Measurements from ENCODE around the gene SS18.

Gene SS18

GRCh38 chr18:26014462-26014861 is 76.0 kb downstream of the SS18 start:
- ChIA-PET POLR2A (no interaction called here), CTCF (interaction anchor here (1.0 kb wide), 1 partner anchor 38 kb away, joined by 3 read pairs; no protein-coding TSS in a partner anchor)
- TF ChIP-seq, protein P1, sequence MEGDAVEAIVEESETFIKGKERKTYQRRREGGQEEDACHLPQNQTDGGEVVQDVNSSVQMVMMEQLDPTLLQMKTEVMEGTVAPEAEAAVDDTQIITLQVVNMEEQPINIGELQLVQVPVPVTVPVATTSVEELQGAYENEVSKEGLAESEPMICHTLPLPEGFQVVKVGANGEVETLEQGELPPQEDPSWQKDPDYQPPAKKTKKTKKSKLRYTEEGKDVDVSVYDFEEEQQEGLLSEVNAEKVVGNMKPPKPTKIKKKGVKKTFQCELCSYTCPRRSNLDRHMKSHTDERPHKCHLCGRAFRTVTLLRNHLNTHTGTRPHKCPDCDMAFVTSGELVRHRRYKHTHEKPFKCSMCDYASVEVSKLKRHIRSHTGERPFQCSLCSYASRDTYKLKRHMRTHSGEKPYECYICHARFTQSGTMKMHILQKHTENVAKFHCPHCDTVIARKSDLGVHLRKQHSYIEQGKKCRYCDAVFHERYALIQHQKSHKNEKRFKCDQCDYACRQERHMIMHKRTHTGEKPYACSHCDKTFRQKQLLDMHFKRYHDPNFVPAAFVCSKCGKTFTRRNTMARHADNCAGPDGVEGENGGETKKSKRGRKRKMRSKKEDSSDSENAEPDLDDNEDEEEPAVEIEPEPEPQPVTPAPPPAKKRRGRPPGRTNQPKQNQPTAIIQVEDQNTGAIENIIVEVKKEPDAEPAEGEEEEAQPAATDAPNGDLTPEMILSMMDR (IDR thresholded peaks at IDR 0.05; ENCODE audit: control extremely low read depth, extremely low read depth, low read depth, missing control alignments): no peak
- DNase-seq (ENCODE audit: extremely low spot score): no peak

GRCh38 chr18:26008619-26009018 is 81.8 kb downstream of the SS18 start:
- TF ChIP-seq, protein P1 (IDR thresholded peaks at IDR 0.05; ENCODE audit: control extremely low read depth, extremely low read depth, low read depth, missing control alignments): no peak
- no peak for DNase-seq (ENCODE audit: extremely low spot score)
- ChIA-PET POLR2A (no interaction called here), CTCF (interaction anchor here (0.9 kb wide), 2 partner anchors 10 to 13 kb away, joined by 3 to 6 read pairs; no protein-coding TSS in a partner anchor)

- no peak for DNase-seq (ENCODE audit: extremely low spot score)
- TF ChIP-seq, protein P1 (IDR thresholded peaks at IDR 0.05; ENCODE audit: control extremely low read depth, extremely low read depth, low read depth, missing control alignments): no peak
- CTCF ChIA-PET: no interaction called here
- POLR2A ChIA-PET: no interaction called here
Measured at GRCh38 chr18:26008096-26008495, 82.3 kb downstream of the SS18 start.

GRCh38 chr18:26005950-26006349 is 84.5 kb downstream of the SS18 start:
- POLR2A ChIA-PET: no interaction called here
- no peak for DNase-seq (ENCODE audit: extremely low spot score)
- CTCF ChIA-PET: interaction anchor here (0.7 to 1.1 kb wide), 3 partner anchors 11 to 19 kb away, joined by 3 to 4 read pairs (median 3); no protein-coding TSS in a partner anchor
- TF ChIP-seq, protein P1 (IDR thresholded peaks at IDR 0.05; ENCODE audit: control extremely low read depth, extremely low read depth, low read depth, missing control alignments): no peak

DNA sequence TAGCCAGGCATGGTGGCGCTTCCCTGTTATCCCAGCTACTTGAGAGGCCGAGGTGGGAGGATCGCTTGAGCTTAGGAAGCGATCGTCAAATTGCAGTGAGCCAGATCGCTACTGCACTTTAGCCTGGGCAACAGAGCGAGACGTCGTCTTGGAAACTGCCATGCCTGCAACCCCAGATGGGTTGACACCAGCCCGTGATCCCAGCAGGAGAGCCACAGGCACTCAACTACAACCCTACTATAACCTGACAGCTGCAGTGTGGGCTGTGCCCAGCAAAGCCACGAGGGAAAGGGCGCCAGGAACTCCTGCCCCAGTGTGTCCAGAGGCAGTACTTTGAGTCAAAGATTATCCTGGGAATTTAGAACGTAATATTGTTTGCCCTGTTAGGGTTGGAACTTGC is 85.6 kb downstream of the SS18 start:
- DNase-seq (ENCODE audit: extremely low spot score): no peak
- TF ChIP-seq, protein P1 (IDR thresholded peaks at IDR 0.05; ENCODE audit: control extremely low read depth, extremely low read depth, low read depth, missing control alignments): no peak
- CTCF ChIA-PET: interaction anchor here (1.1 to 1.4 kb wide), 2 partner anchors 9 to 10 kb away, joined by 3 read pairs; no protein-coding TSS in a partner anchor
- POLR2A ChIA-PET: no interaction called here

- ChIA-PET POLR2A (no interaction called here), CTCF (interaction anchor here (1.1 to 1.4 kb wide), 3 partner anchors 9 to 81 kb away, joined by 3 read pairs; no protein-coding TSS in a partner anchor)
- DNase-seq (ENCODE audit: extremely low spot score): no peak
- TF ChIP-seq, protein P1 (IDR thresholded peaks at IDR 0.05; ENCODE audit: control extremely low read depth, extremely low read depth, low read depth, missing control alignments): no peak
Measured at GRCh38 chr18:26003817-26004216, 86.6 kb downstream of the SS18 start.

Data from GM10248 (cell line).